Measurements from ENCODE around the gene PDE1C.
"Not testable (repeated sequence)": the region's sequence is repeated elsewhere in the genome, so short reads cannot be mapped to it uniquely, and the experiment has no call there.

PDE1C gene

GRCh38 chr7:31852462-31852861 lies 217.7 kb downstream of the PDE1C start:
- no peak for TF ChIP-seq CTCF (IDR thresholded peaks at IDR 0.05; ENCODE audit: insufficient read depth, low read depth, low read length, missing control alignments)
- H3K4me3 ChIP-seq (ENCODE audit: low read depth, low read length): no peak overlapping the region
- no peak for DNase-seq (ENCODE audit: low read depth)

- H3K4me3 ChIP-seq (ENCODE audit: low read depth, low read length): no peak overlapping the region
Observed at GRCh38 chr7:31851119-31851518, 219.1 kb downstream of the PDE1C start.

GRCh38 chr7:31850601-31851000 lies 219.6 kb downstream of the PDE1C start:
- DNase-seq (ENCODE audit: low read depth): no peak
- no peak for TF ChIP-seq CTCF (IDR thresholded peaks at IDR 0.05; ENCODE audit: insufficient read depth, low read depth, low read length, missing control alignments)
- H3K4me3 ChIP-seq (ENCODE audit: low read depth, low read length): no peak overlapping the region

More at GRCh38 chr7:31851119-31851518, 219.1 kb downstream of the PDE1C start:
- no peak for DNase-seq (ENCODE audit: low read depth)
- TF ChIP-seq CTCF (IDR thresholded peaks at IDR 0.05; ENCODE audit: insufficient read depth, low read depth, low read length, missing control alignments): no peak

GRCh38 chr7:31850066-31850465 lies 220.1 kb downstream of the PDE1C start:
- TF ChIP-seq CTCF (IDR thresholded peaks at IDR 0.05; ENCODE audit: insufficient read depth, low read depth, low read length, missing control alignments): no peak
- H3K4me3 ChIP-seq (ENCODE audit: low read depth, low read length): no peak overlapping the region
- DNase-seq (ENCODE audit: low read depth): no peak

GRCh38 chr7:31835471-31835870 lies 234.7 kb downstream of the PDE1C start:
- no peak for TF ChIP-seq CTCF (IDR thresholded peaks at IDR 0.05; ENCODE audit: insufficient read depth, low read depth, low read length, missing control alignments)

GRCh38 chr7:31833625-31834024 lies 236.6 kb downstream of the PDE1C start:
- not testable (repeated sequence) for DNase-seq (ENCODE audit: low read depth); H3K4me3 ChIP-seq (ENCODE audit: low read depth, low read length)

More at GRCh38 chr7:31835471-31835870, 234.7 kb downstream of the PDE1C start:
- no peak overlapping the region for H3K4me3 ChIP-seq (ENCODE audit: low read depth, low read length)
- no peak for DNase-seq (ENCODE audit: low read depth)

- H3K4me3 ChIP-seq (ENCODE audit: low read depth, low read length): no peak overlapping the region
- no peak for TF ChIP-seq CTCF (IDR thresholded peaks at IDR 0.05; ENCODE audit: insufficient read depth, low read depth, low read length, missing control alignments)
- DNase-seq (ENCODE audit: low read depth): no peak
Observed at GRCh38 chr7:31828520-31828919, 241.7 kb downstream of the PDE1C start.

Data from GM12865 (cell line).